HEK293 (cell line): Measurements from ENCODE around the gene HOXB9.

Source experiments
- AEBP2 ChIP-seq: fragments of 450-650 bp; formaldehyde crosslinking; IDR thresholded peaks from 2 replicates; pipeline ENCODE4 v1.5.1; 2016; ENCODE audit warnings: missing biosample characterization, missing genetic modification characterization, borderline replicate concordance
- CTCF ChIP-seq: fragments of 450-650 bp; formaldehyde crosslinking; IDR thresholded peaks from 2 replicates; pipeline ENCODE4 v1.5.1; 2016; ENCODE audit warnings: missing biosample characterization, missing genetic modification characterization
- GLIS1 ChIP-seq: fragments of 450-650 bp; formaldehyde crosslinking; IDR thresholded peaks from 2 replicates; pipeline ENCODE4 v1.5.1; 2016; ENCODE audit warnings: missing biosample characterization, missing genetic modification characterization
- SCRT1 ChIP-seq: fragments of 450-650 bp; formaldehyde crosslinking; IDR thresholded peaks from 2 replicates; pipeline ENCODE4 v1.5.1; 2016; ENCODE audit warnings: missing biosample characterization, missing genetic modification characterization, borderline replicate concordance
- SETDB1 ChIP-seq: IDR thresholded peaks from one replicate; pipeline ENCODE4 v1.6.1; 2017; ENCODE audit warnings: mild to moderate bottlenecking, low read length, moderate library complexity, mixed read lengths; ENCODE audit not compliant: insufficient read length
- ZBTB10 ChIP-seq: fragments of 450-650 bp; formaldehyde crosslinking; IDR thresholded peaks from 2 replicates; pipeline ENCODE4 v1.5.1; 2016; ENCODE audit warnings: missing biosample characterization, missing genetic modification characterization
- ZBTB21 ChIP-seq: fragments of 450-650 bp; formaldehyde crosslinking; IDR thresholded peaks from 2 replicates; pipeline ENCODE4 v1.5.1; 2017; ENCODE audit warnings: missing biosample characterization, missing genetic modification characterization
- ZBTB48 ChIP-seq: fragments of 450-650 bp; formaldehyde crosslinking; IDR thresholded peaks from 2 replicates; pipeline ENCODE4 v1.5.1; 2016; ENCODE audit warnings: missing biosample characterization, missing genetic modification characterization
- ZEB2 ChIP-seq: fragments of 450-650 bp; formaldehyde crosslinking; IDR thresholded peaks from 2 replicates; pipeline ENCODE4 v1.5.1; 2016; ENCODE audit warnings: missing biosample characterization, missing genetic modification characterization
- ZFHX2 ChIP-seq: fragments of 450-650 bp; formaldehyde crosslinking; conservative IDR thresholded peaks from 2 replicates; pipeline ENCODE4 v1.5.1; 2016; ENCODE audit warnings: missing biosample characterization, missing genetic modification characterization
- ZNF133 ChIP-seq: fragments of 450-650 bp; formaldehyde crosslinking; IDR thresholded peaks from 2 replicates; pipeline ENCODE4 v1.5.1; 2016; ENCODE audit warnings: missing biosample characterization, missing genetic modification characterization
- ZNF175 ChIP-seq: fragments of 450-650 bp; formaldehyde crosslinking; IDR thresholded peaks from 2 replicates; pipeline ENCODE4 v1.5.1; 2016; ENCODE audit warnings: missing biosample characterization, missing genetic modification characterization
- ZNF184 ChIP-seq: fragments of 450-650 bp; IDR thresholded peaks from 2 replicates; pipeline ENCODE4 v1.5.1; 2018; ENCODE audit warnings: missing biosample characterization, mild to moderate bottlenecking, missing genetic modification characterization
- ZNF221 ChIP-seq: fragments of 450-650 bp; formaldehyde crosslinking; IDR thresholded peaks from 2 replicates; pipeline ENCODE4 v1.5.1; 2017; ENCODE audit warnings: missing biosample characterization, missing genetic modification characterization, borderline replicate concordance
- ZNF24 ChIP-seq: fragments of 450-650 bp; formaldehyde crosslinking; IDR thresholded peaks from 2 replicates; pipeline ENCODE4 v1.5.1; 2016; ENCODE audit warnings: missing biosample characterization, missing genetic modification characterization
- ZNF488 ChIP-seq: fragments of 450-650 bp; formaldehyde crosslinking; IDR thresholded peaks from 2 replicates; pipeline ENCODE4 v1.5.1; 2016; ENCODE audit warnings: missing biosample characterization, missing genetic modification characterization
- ZNF692 ChIP-seq: fragments of 450-650 bp; formaldehyde crosslinking; IDR thresholded peaks from 2 replicates; pipeline ENCODE4 v1.5.1; 2016; ENCODE audit warnings: missing biosample characterization, missing genetic modification characterization
- ZNF747 ChIP-seq: fragments of 450-650 bp; formaldehyde crosslinking; IDR thresholded peaks from 2 replicates; pipeline ENCODE4 v1.5.1; 2016; ENCODE audit warnings: missing biosample characterization, missing genetic modification characterization
- ZNF768 ChIP-seq: fragments of 450-650 bp; formaldehyde crosslinking; IDR thresholded peaks from 2 replicates; pipeline ENCODE4 v1.5.1; 2018; ENCODE audit warnings: missing biosample characterization, mild to moderate bottlenecking, missing genetic modification characterization
- ZNF792 ChIP-seq: fragments of 450-650 bp; formaldehyde crosslinking; IDR thresholded peaks from 2 replicates; pipeline ENCODE4 v1.5.1; 2016; ENCODE audit warnings: missing biosample characterization, missing genetic modification characterization
- TF ChIP-seq, protein P1 (sequence below): fragments of 450-650 bp; formaldehyde crosslinking; IDR thresholded peaks from 2 replicates; pipeline ENCODE4 v1.5.0; 2017; ENCODE audit warnings: missing biosample characterization, missing genetic modification characterization, borderline replicate concordance
- TF ChIP-seq, protein P2 (sequence below): fragments of 450-650 bp; formaldehyde crosslinking; IDR thresholded peaks from 2 replicates; pipeline ENCODE4 v1.5.1; 2016; ENCODE audit warnings: missing biosample characterization, missing genetic modification characterization
- TF ChIP-seq, protein P3 (sequence below): fragments of 450-650 bp; formaldehyde crosslinking; IDR thresholded peaks from 2 replicates; pipeline ENCODE4 v1.5.1; 2016; ENCODE audit warnings: missing biosample characterization, missing genetic modification characterization

The HOXB9 gene

GRCh38 chr17:48596000-48596734, 30.0 kb downstream of the HOXB9 start (continued):
- TF ChIP-seq, protein P1, sequence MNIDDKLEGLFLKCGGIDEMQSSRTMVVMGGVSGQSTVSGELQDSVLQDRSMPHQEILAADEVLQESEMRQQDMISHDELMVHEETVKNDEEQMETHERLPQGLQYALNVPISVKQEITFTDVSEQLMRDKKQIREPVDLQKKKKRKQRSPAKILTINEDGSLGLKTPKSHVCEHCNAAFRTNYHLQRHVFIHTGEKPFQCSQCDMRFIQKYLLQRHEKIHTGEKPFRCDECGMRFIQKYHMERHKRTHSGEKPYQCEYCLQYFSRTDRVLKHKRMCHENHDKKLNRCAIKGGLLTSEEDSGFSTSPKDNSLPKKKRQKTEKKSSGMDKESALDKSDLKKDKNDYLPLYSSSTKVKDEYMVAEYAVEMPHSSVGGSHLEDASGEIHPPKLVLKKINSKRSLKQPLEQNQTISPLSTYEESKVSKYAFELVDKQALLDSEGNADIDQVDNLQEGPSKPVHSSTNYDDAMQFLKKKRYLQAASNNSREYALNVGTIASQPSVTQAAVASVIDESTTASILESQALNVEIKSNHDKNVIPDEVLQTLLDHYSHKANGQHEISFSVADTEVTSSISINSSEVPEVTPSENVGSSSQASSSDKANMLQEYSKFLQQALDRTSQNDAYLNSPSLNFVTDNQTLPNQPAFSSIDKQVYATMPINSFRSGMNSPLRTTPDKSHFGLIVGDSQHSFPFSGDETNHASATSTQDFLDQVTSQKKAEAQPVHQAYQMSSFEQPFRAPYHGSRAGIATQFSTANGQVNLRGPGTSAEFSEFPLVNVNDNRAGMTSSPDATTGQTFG = no peak
- TF ChIP-seq ZNF792 (tag by site-specific recombination) (no peak), ZBTB21 (tag by site-specific recombination) (no peak), ZBTB10 (no peak), SETDB1 (no peak), ZNF488 (tag by site-specific recombination) (no peak), ZNF24 (tag by site-specific recombination) (no peak), ZNF133 (tag by site-specific recombination) (no peak), ZNF221 (tag by site-specific recombination) (no peak), ZEB2 (tag by site-specific recombination) (0 out of 2 replicates have a peak, but pooled peaks have one; percentile 3), SCRT1 (peak; percentile 8; the same call in 1 of the 2 replicates), ZNF747 (tag by site-specific recombination) (no peak), ZFHX2 (tag by site-specific recombination) (0 out of 2 replicates have a peak, but pooled peaks have one; percentile 11), AEBP2 (tag by site-specific recombination) (no peak), GLIS1 (tag by site-specific recombination) (no peak), ZNF692 (tag by site-specific recombination) (no peak), ZNF184 (no peak), ZNF175 (tag by site-specific recombination) (no peak), CTCF (tag by site-specific recombination) (no peak), ZBTB48 (tag by site-specific recombination) (no peak), ZNF768 (tag by site-specific recombination) (no peak)
- TF ChIP-seq, protein P2, sequence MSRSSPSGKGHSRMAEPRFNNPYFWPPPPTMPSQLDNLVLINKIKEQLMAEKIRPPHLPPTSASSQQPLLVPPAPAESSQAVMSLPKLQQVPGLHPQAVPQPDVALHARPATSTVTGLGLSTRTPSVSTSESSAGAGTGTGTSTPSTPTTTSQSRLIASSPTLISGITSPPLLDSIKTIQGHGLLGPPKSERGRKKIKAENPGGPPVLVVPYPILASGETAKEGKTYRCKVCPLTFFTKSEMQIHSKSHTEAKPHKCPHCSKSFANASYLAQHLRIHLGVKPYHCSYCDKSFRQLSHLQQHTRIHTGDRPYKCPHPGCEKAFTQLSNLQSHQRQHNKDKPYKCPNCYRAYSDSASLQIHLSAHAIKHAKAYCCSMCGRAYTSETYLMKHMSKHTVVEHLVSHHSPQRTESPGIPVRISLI (tag by site-specific recombination) = no peak
- TF ChIP-seq, protein P3, sequence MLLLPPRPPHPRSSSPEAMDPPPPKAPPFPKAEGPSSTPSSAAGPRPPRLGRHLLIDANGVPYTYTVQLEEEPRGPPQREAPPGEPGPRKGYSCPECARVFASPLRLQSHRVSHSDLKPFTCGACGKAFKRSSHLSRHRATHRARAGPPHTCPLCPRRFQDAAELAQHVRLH (tag by site-specific recombination) = no peak
